Measurements from ENCODE around the gene HOMEZ.

DNA sequence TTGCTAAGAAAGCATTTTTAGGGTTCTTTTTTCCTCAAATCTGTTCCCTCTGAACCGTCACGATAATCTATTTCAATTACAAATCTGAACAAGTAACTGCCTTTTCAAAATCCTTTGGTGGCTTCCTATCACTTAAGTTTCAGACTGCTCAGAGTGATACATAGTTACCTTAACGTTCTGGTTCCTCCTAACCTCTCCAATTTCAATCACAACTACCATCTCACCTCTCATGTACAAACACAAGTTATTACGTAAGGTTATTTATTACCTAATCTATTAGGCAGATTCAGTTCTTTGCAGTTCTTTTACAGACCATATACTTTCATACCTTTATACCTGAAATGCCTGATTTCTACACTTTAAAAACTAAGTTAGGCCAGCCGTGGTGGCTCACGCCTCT, 36.1 kb downstream of the HOMEZ start:
- TF ChIP-seq, protein P1, sequence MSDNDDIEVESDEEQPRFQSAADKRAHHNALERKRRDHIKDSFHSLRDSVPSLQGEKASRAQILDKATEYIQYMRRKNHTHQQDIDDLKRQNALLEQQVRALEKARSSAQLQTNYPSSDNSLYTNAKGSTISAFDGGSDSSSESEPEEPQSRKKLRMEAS (IDR thresholded peaks at IDR 0.05; ENCODE audit: low read depth): no peak
- TF ChIP-seq, protein P2, sequence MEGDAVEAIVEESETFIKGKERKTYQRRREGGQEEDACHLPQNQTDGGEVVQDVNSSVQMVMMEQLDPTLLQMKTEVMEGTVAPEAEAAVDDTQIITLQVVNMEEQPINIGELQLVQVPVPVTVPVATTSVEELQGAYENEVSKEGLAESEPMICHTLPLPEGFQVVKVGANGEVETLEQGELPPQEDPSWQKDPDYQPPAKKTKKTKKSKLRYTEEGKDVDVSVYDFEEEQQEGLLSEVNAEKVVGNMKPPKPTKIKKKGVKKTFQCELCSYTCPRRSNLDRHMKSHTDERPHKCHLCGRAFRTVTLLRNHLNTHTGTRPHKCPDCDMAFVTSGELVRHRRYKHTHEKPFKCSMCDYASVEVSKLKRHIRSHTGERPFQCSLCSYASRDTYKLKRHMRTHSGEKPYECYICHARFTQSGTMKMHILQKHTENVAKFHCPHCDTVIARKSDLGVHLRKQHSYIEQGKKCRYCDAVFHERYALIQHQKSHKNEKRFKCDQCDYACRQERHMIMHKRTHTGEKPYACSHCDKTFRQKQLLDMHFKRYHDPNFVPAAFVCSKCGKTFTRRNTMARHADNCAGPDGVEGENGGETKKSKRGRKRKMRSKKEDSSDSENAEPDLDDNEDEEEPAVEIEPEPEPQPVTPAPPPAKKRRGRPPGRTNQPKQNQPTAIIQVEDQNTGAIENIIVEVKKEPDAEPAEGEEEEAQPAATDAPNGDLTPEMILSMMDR (IDR thresholded peaks at IDR 0.05): no peak
- TF ChIP-seq POLR2AphosphoS5 (IDR thresholded peaks at IDR 0.05; ENCODE audit: low read depth, low read length): no peak
- TF ChIP-seq CHD2 (IDR thresholded peaks at IDR 0.05; ENCODE audit: low read length, partially characterized antibody): no peak
- TF ChIP-seq REST (IDR thresholded peaks at IDR 0.05; ENCODE audit: low read depth, low read length): no peak
- no peak for TF ChIP-seq SIN3A (IDR thresholded peaks at IDR 0.05; ENCODE audit: borderline replicate concordance, low read depth, low read length)
- TF ChIP-seq RFX5 (IDR thresholded peaks at IDR 0.05; ENCODE audit: low read length): no peak
- no peak for TF ChIP-seq ELF1 (IDR thresholded peaks at IDR 0.05)
- TF ChIP-seq TCF12 (IDR thresholded peaks at IDR 0.05): no peak
- TF ChIP-seq YY1 (IDR thresholded peaks at IDR 0.05; ENCODE audit: low read depth): no peak
- no peak for TF ChIP-seq RXRA (IDR thresholded peaks at IDR 0.05; ENCODE audit: borderline replicate concordance, low read depth)
- no peak for TF ChIP-seq EP300 (IDR thresholded peaks at IDR 0.05; ENCODE audit: borderline replicate concordance in 1 of 2, low read depth in 1 of 2, low read length in 1 of 2)
- TF ChIP-seq, protein P3, sequence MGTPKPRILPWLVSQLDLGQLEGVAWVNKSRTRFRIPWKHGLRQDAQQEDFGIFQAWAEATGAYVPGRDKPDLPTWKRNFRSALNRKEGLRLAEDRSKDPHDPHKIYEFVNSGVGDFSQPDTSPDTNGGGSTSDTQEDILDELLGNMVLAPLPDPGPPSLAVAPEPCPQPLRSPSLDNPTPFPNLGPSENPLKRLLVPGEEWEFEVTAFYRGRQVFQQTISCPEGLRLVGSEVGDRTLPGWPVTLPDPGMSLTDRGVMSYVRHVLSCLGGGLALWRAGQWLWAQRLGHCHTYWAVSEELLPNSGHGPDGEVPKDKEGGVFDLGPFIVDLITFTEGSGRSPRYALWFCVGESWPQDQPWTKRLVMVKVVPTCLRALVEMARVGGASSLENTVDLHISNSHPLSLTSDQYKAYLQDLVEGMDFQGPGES (IDR thresholded peaks at IDR 0.05; ENCODE audit: low read depth, low read length): no peak
- TF ChIP-seq, protein P4, sequence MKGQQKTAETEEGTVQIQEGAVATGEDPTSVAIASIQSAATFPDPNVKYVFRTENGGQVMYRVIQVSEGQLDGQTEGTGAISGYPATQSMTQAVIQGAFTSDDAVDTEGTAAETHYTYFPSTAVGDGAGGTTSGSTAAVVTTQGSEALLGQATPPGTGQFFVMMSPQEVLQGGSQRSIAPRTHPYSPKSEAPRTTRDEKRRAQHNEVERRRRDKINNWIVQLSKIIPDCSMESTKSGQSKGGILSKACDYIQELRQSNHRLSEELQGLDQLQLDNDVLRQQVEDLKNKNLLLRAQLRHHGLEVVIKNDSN (IDR thresholded peaks at IDR 0.05; ENCODE audit: borderline replicate concordance, low read depth): no peak
